HCT116 (cell line): ENCODE data around the gene CD247. TPM values are rescaled to one million over a fixed set of nuclear protein-coding genes. Genes with fewer than 3 reads are reported as not detected.

ENCODE experiments used
- ATAC-seq: fragments of 200-7000 bp; cut with Tn5 transposase; 2 replicates; pipeline ENCODE4 v1.9.1; 2020; ENCODE audit warnings: mild to moderate bottlenecking, moderate library complexity
- BruUV-seq: library from RNA; stranded (reverse); fragments of 400-500 nt; replicated peaks from 2 replicates; lab custom pipeline; 2021; lab: Mats Ljungman, UMichigan
- CTCF ChIA-PET: fragments of 300-600 bp; sonication (Branson Sonifier 250); formaldehyde crosslinking; loops from one replicate; lab custom pipeline; 2021; ENCODE audit warnings: antibody characterized with exemption; lab: Charles Lee
- POLR2A ChIA-PET: fragments of 300-600, 350-600 bp; sonication (Branson Sonifier 250); formaldehyde crosslinking; loops from one replicate; lab custom pipeline; 2021; ENCODE audit warnings: antibody characterized with exemption; lab: Charles Lee
- RAD21 ChIA-PET, 2 experiments: fragments of 300-600 bp; sonication (Branson Sonifier 250); formaldehyde crosslinking; loops; one replicate each; lab custom pipeline; 2023; ENCODE audit warnings: low total read pairs in 2 of 2; ENCODE audit not compliant: uncharacterized antibody in 2 of 2, unreplicated experiment in 2 of 2, low non-redundant PET in 1 of 2; lab: Charles Lee
- DNase-seq: peaks from one replicate; pipeline ENCODE4 v3.0.0-alpha.2; 2010; ENCODE audit warnings: low read depth, low spot score
- H2AFZ ChIP-seq: fragments of 200-600 bp; shearing (Covaris generic), sonication (generic); 2 replicates; pipeline ENCODE4 v1.6.1; 2017; ENCODE audit warnings: low read depth, mixed run types, mixed read lengths, antibody characterized with exemption, low read length; ENCODE audit not compliant: poor library complexity, severe bottlenecking
- H3K27ac ChIP-seq: 2 replicates; pipeline ENCODE4 v1.5.1; 2012; ENCODE audit warnings: low read depth, low read length
- H3K27me3 ChIP-seq: fragments of 200-600 bp; sonication (generic); 2 replicates; pipeline ENCODE4 v1.6.1; 2016; ENCODE audit warnings: mixed run types, low read length, mixed read lengths; ENCODE audit not compliant: insufficient read depth
- H3K36me3 ChIP-seq, 2 experiments: fragments of 200-500 bp in 1 of 2; fragments of 200-600 bp in 1 of 2; sonication (Bioruptor generic) in 1 of 2; sonication (generic) in 1 of 2; 2 replicates each; pipeline versions ENCODE4 v1.5.1 to v1.6.1; 2014 to 2016; ENCODE audit warnings: low read length in 2 of 2, inconsistent platforms in 1 of 2, mixed read lengths in 1 of 2, mixed run types in 1 of 2; ENCODE audit not compliant: insufficient read depth in 2 of 2, control insufficient read depth in 1 of 2
- H3K4me1 ChIP-seq, 2 experiments: fragments of 200-600 bp in 1 of 2; sonication (generic) in 1 of 2; 2 replicates each; pipeline versions ENCODE4 v1.5.1 to v1.6.1; 2012 to 2017; ENCODE audit warnings: low read length in 2 of 2, inconsistent platforms in 1 of 2, mild to moderate bottlenecking in 1 of 2, mixed read lengths in 1 of 2, mixed run types in 1 of 2, moderate library complexity in 1 of 2; ENCODE audit not compliant: insufficient read depth in 2 of 2, control insufficient read depth in 1 of 2
- H3K4me2 ChIP-seq: fragments of 200-600 bp; sonication (generic); 2 replicates; pipeline ENCODE4 v1.6.1; 2017; ENCODE audit warnings: mixed run types, low read length, mixed read lengths
- H3K4me3 ChIP-seq, 2 experiments: fragments of 200-600 bp in 1 of 2; sonication (generic) in 1 of 2; replicated peaks in 1 of 2; 2 replicates each; pipeline ENCODE4 v1.5.1; 2011 to 2016; ENCODE audit warnings: low read length in 2 of 2, control low read depth in 1 of 2, low read depth in 1 of 2, mild to moderate bottlenecking in 1 of 2, mixed read lengths in 1 of 2, mixed run types in 1 of 2
- H3K79me2 ChIP-seq: fragments of 200-600 bp; sonication (generic); 2 replicates; pipeline ENCODE4 v1.6.1; 2017; ENCODE audit warnings: mild to moderate bottlenecking, mixed run types, low read length, moderate library complexity, mixed read lengths; ENCODE audit not compliant: insufficient read depth
- H3K9ac ChIP-seq: fragments of 200-600 bp; sonication (generic); 2 replicates; pipeline ENCODE4 v1.6.1; 2016; ENCODE audit warnings: low read length, mixed read lengths
- H3K9me2 ChIP-seq: fragments of 200-600 bp; sonication (generic), shearing (Covaris generic); 2 replicates; pipeline ENCODE4 v1.6.1; 2017; ENCODE audit warnings: mixed run types, mild to moderate bottlenecking, moderate library complexity; ENCODE audit not compliant: insufficient read depth
- H3K9me3 ChIP-seq, 2 experiments: fragments of 200-500 bp in 1 of 2; fragments of 200-600 bp in 1 of 2; sonication (Bioruptor generic) in 1 of 2; sonication (generic) in 1 of 2; 2 replicates each; pipeline ENCODE4 v1.6.1; 2014 to 2017; ENCODE audit warnings: low read length in 2 of 2, mixed read lengths in 2 of 2, inconsistent platforms in 1 of 2, low read depth in 1 of 2, mild to moderate bottlenecking in 1 of 2, mixed run types in 1 of 2, moderate library complexity in 1 of 2; ENCODE audit not compliant: control insufficient read depth in 1 of 2, insufficient read depth in 1 of 2
- H4K20me1 ChIP-seq: fragments of 200-600 bp; sonication (generic), shearing (Covaris generic); 2 replicates; pipeline ENCODE4 v1.6.1; 2017; ENCODE audit warnings: mixed run types, mild to moderate bottlenecking, moderate library complexity; ENCODE audit not compliant: insufficient read depth
- ATF3 ChIP-seq: IDR thresholded peaks from 2 replicates; pipeline ENCODE4 v1.6.1; 2012
- CBX3 ChIP-seq: IDR thresholded peaks from 2 replicates; pipeline ENCODE4 v1.6.1; 2012; ENCODE audit warnings: low read depth
- CEBPB ChIP-seq: IDR thresholded peaks from 2 replicates; pipeline ENCODE4 v1.6.1; 2012; ENCODE audit warnings: low read depth
- CTCF ChIP-seq, 3 experiments: fragments of 200-600 bp in 1 of 3; sonication (generic) in 1 of 3; IDR thresholded peaks in 2 of 3; conservative IDR thresholded peaks in 1 of 3; 2 replicates each; pipeline ENCODE4 v1.5.1; 2012 to 2017; ENCODE audit warnings: low read depth in 2 of 3, low read length in 2 of 3, antibody characterized with exemption in 1 of 3, borderline replicate concordance in 1 of 3, control low read depth in 1 of 3, mild to moderate bottlenecking in 1 of 3, mixed read lengths in 1 of 3, mixed run types in 1 of 3, moderate library complexity in 1 of 3; ENCODE audit not compliant: insufficient read depth in 1 of 3
- EGR1 ChIP-seq: IDR thresholded peaks from 2 replicates; pipeline ENCODE4 v1.6.1; 2012; ENCODE audit warnings: low read depth
- ELF1 ChIP-seq: IDR thresholded peaks from 2 replicates; pipeline ENCODE4 v1.6.1; 2012; ENCODE audit warnings: low read depth, borderline replicate concordance
- EZH2phosphoT487 ChIP-seq: fragments of 200-600 bp; IDR thresholded peaks from 2 replicates; pipeline ENCODE4 v1.6.1; 2018; ENCODE audit warnings: antibody characterized with exemption, borderline replicate concordance
- FOSL1 ChIP-seq: IDR thresholded peaks from 2 replicates; pipeline ENCODE4 v1.6.1; 2012; ENCODE audit warnings: low read depth
- MAX ChIP-seq: IDR thresholded peaks from 2 replicates; pipeline ENCODE4 v1.6.1; 2012
- POLR2A ChIP-seq: IDR thresholded peaks from 2 replicates; pipeline ENCODE4 v1.7.0; 2011; ENCODE audit warnings: borderline replicate concordance; ENCODE audit not compliant: insufficient read depth, insufficient read length; ENCODE audit errors: extremely low read depth
- POLR2AphosphoS5 ChIP-seq: IDR thresholded peaks from 2 replicates; pipeline ENCODE4 v1.6.1; 2011; ENCODE audit warnings: mild to moderate bottlenecking, low read depth, low read length, moderate library complexity
- RAD21 ChIP-seq: IDR thresholded peaks from 2 replicates; pipeline ENCODE4 v1.6.1; 2012; ENCODE audit warnings: low read depth, mild to moderate bottlenecking
- REST ChIP-seq: IDR thresholded peaks from 2 replicates; pipeline ENCODE4 v1.6.1; 2012; ENCODE audit warnings: low read depth
- SIN3A ChIP-seq: IDR thresholded peaks from 2 replicates; pipeline ENCODE4 v1.6.1; 2012; ENCODE audit warnings: low read depth
- SP1 ChIP-seq: IDR thresholded peaks from 2 replicates; pipeline ENCODE4 v1.6.1; 2012; ENCODE audit warnings: low read depth
- SRF ChIP-seq: IDR thresholded peaks from 2 replicates; pipeline ENCODE4 v1.6.1; 2012; ENCODE audit warnings: low read depth
- TCF7L2 ChIP-seq: IDR thresholded peaks from 2 replicates; pipeline ENCODE4 v1.7.0; 2011; ENCODE audit warnings: borderline replicate concordance, inconsistent platforms; ENCODE audit not compliant: insufficient read depth, insufficient read length; ENCODE audit errors: extremely low read depth
- YY1 ChIP-seq: IDR thresholded peaks from 2 replicates; pipeline ENCODE4 v1.6.1; 2011; ENCODE audit warnings: low read length, low read depth, moderate library complexity, mild to moderate bottlenecking; ENCODE audit not compliant: insufficient replicate concordance; ENCODE audit errors: extremely low read depth
- ZBTB33 ChIP-seq: IDR thresholded peaks from 2 replicates; pipeline ENCODE4 v1.6.1; 2011; ENCODE audit warnings: mild to moderate bottlenecking, low read length, moderate library complexity; ENCODE audit not compliant: insufficient replicate concordance; ENCODE audit errors: extremely low read depth
- ZFX ChIP-seq: fragments of 450-650 bp; IDR thresholded peaks from 2 replicates; pipeline ENCODE4 v1.6.1; 2017
- ZNF274 ChIP-seq: fragments of 200-500 bp; sonication (Bioruptor generic); IDR thresholded peaks from 2 replicates; pipeline ENCODE4 v1.6.1; 2014; ENCODE audit warnings: mild to moderate bottlenecking, low read depth, low read length, inconsistent platforms
- intact Hi-C: fragments of 100-400 bp; cut with micrococcal nuclease; formaldehyde crosslinking; loops from 2 replicates; pipeline ENCODE4 v1.10.0; 2022
- total RNA-seq: library from RNA; stranded (reverse); gene quantifications from one replicate; pipeline ENCODE4 v1.2.1, GENCODE V29; 2021; ENCODE audit not compliant: unreplicated experiment

CD247 gene
- total RNA-seq, 1 experiment from 2014 or later, result 0.57 TPM

GRCh38 chr1:167409183-167409582, 109.1 kb downstream of the CD247 start:
- DNase-seq (peak; percentile 8), ATAC-seq (peak; percentile 89)
- no peaks in the 10 kb centered on the region for H3K9me3 ChIP-seq
- no peaks in the 10 kb centered on the region for H3K79me2 ChIP-seq
- H3K27ac ChIP-seq, result no peak overlapping the region
- no TSS peak for BruUV-seq
- CTCF ChIA-PET, result interaction anchor here (1.1 to 1.6 kb wide), 3 partner anchors 12 to 350 kb away, joined by 4 to 10 read pairs (median 5); no protein-coding TSS in a partner anchor
- H3K4me2 ChIP-seq, result no peak overlapping the region
- H3K9me2 ChIP-seq, result no peaks in the 10 kb centered on the region
- no peaks in the 10 kb centered on the region for H4K20me1 ChIP-seq
- intact Hi-C loops, result no loop called here
- no peak overlapping the region for H3K4me3 ChIP-seq
- POLR2A ChIA-PET, result no interaction called here
- peaks cover 0 to 4% of the 10 kb centered on the region in 2 experiments; a peak in 1 of 4 replicates for H3K4me1 ChIP-seq
- H3K27me3 ChIP-seq, result no peaks in the 10 kb centered on the region
- RAD21 ChIA-PET, result interaction anchor here (0.9 to 1.0 kb wide), 2 partner anchors 141 to 342 kb away, joined by 3 to 4 read pairs; no protein-coding TSS in a partner anchor
- no peak overlapping the region for H2AFZ ChIP-seq
- peaks cover 4 to 7% of the 10 kb centered on the region in 2 experiments for H3K36me3 ChIP-seq
- no peak overlapping the region for H3K9ac ChIP-seq
- TF ChIP-seq SRF (no peak), POLR2AphosphoS5 (no peak), RAD21 (peak; percentile 48), MAX (no peak), EZH2phosphoT487 (no peak), SIN3A (no peak), ATF3 (no peak), ELF1 (no peak), CBX3 (0 out of 2 replicates have a peak, but pooled peaks have one; percentile 20), EGR1 (no peak), ZNF274 (no peak), ZFX (no peak), YY1 (no peak), CEBPB (no peak), POLR2A (no peak), CTCF (IDR thresholded peaks at IDR 0.05 in 2 of 3, conservative IDR thresholded peaks at IDR 0.05 in 1 of 3; ENCODE audit: borderline replicate concordance in 1 of 3, insufficient read depth in 1 of 3, low read depth in 2 of 3, low read length in 2 of 3) (peak; percentile 22 to 53 (median 37); a peak in 4 of 6 replicates), SP1 (no peak), FOSL1 (no peak), REST (no peak), ZBTB33 (no peak), TCF7L2 (no peak)
